NCI-H1417 treated with DMSO at 0.1 percent for 48 hours (cell line): ENCODE results near the gene CHTOP.
"Not testable (repeated sequence)": the region's sequence is repeated elsewhere in the genome, so short reads cannot be mapped to it uniquely, and the experiment has no call there.

Experiments used
- DNase-seq: peaks from one replicate; lab custom pipeline; 2025; lab: John Stamatoyannopoulos, UW

CHTOP gene

GRCh38 chr1:153631047-153632022 lies 2.5 kb upstream of the CHTOP start:
- no peak for DNase-seq

DNA sequence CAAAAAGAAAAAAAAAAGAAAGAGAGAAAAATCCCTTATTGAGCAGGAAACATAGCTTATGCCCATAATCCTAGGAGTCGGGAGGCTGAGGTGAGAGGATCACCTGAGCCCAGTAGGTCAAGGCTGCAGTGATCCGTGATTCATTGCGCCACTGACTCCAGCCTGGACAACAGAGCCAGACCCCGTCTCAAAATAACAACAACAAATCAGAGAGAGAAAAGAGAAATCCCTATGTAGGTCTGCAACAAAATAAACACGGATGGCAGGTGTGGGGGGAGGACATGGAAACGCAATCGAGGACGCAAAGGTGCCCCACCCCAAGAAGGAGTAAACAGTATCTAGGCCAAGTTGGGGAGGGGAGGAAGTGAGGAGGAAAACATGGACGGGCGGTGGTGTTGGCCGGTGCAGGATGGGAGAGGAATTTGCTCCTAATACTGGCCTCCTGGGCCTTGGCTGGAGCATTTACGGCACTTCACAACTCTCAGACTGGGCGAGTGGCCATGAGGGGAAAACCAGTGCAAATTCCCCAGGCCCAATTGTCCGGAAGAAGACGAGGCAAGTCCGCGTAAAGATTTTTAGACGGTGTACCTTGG lies 609 bp upstream of the CHTOP start:
- DNase-seq: no peak

DNA sequence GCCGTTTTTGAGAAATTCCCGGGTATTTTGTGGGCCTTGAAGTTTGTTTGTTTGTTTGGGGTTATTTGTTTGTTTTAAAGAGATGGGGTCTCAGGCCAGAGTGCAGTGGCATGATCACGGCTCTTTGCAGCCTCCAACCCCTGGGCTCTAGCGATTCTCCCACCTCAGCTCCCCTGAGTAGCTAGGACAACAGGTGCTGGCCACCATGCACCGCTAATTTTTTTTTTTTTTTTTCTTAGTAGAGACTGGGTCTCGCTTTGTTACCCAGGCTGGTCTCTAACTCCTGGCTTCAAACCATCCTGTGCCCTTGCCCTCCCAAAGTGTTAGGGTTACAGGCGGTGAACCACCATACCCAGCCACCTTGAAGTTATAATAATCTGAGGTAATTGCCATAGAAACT lies 2.0 kb downstream of the CHTOP start:
- no peak for DNase-seq

DNA sequence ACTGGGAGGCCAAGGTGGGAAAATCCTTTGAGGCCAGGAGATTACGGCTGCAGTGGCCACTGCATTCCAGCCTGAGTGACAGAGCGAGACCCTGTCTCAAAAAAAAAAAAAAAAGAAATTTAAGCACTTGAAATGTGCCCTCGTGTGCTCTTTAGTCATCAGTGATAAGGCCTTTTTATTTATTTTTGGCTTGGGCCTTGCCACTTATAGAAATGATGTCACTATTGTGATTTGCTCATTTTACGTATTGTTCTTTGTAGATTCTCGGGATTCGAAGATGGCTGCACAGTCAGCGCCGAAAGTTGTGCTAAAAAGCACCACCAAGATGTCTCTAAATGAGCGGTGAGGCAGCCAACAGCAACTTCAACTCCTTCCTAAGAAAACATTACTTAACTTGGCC lies 2.4 kb downstream of the CHTOP start:
- DNase-seq: no peak

DNA sequence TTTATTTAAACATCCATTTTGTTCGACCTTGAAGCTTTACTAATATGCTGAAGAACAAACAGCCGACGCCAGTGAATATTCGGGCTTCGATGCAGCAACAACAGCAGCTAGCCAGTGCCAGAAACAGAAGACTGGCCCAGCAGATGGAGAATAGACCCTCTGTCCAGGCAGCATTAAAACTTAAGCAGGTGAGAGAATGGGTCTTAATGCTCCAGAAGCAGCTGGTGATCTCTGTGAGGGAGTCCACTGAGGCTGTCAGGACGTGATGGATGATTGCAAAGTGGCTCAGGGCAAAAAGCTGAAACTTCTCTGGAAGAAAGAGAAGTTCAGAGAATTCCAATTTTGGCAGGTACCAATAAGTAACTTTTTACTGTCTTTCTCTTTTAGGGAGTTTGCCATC lies 4.4 kb downstream of the CHTOP start:
- no peak for DNase-seq

- DNase-seq: no peak
Observed at GRCh38 chr1:153639280-153639679, 5.4 kb downstream of the CHTOP start.

DNA sequence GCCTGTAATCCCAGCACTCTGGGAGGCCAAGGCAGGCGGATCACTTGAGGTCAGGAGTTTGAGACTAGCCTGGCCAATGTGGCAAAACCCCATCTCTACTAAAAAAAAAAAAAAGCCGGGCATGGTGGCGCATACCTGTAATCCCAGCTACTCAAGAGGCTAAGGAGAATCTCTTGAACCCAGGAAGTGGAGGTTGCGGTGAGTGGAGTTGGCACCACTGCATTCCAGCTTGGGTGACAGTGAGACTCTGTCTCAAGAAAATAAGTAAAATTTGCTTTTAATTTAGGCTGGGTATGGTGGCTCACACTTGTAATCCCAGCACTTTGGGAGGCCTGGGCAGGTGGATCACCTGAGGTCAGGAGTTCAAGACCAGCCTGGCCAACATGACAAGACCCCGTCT lies 6.3 kb downstream of the CHTOP start:
- DNase-seq: not testable (repeated sequence)

- DNase-seq: no peak
Observed at GRCh38 chr1:153640861-153641260, 7.0 kb downstream of the CHTOP start.

DNA sequence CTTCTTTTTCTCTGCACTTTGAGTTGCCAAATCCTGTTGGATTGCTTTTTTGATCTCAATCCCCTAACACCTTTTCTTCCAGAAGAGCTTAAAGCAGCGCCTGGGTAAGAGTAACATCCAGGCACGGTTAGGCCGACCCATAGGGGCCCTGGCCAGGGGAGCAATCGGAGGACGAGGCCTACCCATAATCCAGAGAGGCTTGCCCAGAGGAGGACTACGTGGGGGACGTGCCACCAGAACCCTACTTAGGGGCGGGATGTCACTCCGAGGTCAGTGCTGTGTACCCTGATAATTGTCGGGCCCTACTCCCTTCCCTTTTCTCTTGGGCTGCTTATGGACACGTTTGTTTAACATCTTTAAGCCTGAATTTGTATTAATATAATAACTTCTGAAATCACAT lies 8.3 kb downstream of the CHTOP start:
- no peak for DNase-seq

GRCh38 chr1:153643100-153643499 lies 9.2 kb downstream of the CHTOP start:
- DNase-seq: no peak

- DNase-seq: no peak
Observed at GRCh38 chr1:153643816-153644215, 9.9 kb downstream of the CHTOP start.

- DNase-seq: no peak
Observed at GRCh38 chr1:153646672-153647345, 12.9 kb downstream of the CHTOP start.

GRCh38 chr1:153647346-153647714 lies 13.5 kb downstream of the CHTOP start:
- no peak for DNase-seq

DNA sequence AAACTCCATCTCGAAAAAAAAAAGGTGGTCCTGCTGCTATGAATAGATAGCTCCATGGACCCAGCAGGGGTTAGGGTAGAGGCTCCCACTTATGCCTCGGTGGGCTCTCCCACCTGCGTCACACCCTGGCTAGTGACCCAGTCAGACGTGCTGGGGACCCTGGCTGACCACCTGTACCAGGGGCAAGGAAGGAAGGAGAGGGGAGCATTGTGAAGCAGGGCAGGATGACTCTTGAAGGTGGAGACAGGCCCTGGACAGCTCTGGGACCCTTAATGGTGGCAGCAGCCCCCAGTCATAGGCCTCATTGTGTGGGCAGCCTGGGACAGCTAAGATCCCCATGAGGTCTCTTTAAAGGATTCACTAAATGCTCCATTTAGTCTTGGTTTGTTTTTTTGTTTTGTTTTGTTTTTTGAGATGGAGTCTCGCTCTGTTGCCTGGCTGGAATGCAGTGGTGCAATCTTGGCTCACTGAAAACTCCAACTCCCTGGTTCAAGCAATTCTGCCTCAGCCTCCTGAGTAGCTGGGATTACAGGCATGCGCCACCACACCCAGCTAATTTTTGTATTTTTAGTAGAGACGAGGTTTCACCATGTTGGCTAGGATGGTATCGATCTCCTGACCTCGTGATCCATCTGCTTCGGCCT lies 14.3 kb downstream of the CHTOP start:
- no peak for DNase-seq

- no peak for DNase-seq
Observed at GRCh38 chr1:153649137-153649862, 15.4 kb downstream of the CHTOP start.

- no peak for DNase-seq
Observed at GRCh38 chr1:153649863-153650235, 16.0 kb downstream of the CHTOP start.

DNA sequence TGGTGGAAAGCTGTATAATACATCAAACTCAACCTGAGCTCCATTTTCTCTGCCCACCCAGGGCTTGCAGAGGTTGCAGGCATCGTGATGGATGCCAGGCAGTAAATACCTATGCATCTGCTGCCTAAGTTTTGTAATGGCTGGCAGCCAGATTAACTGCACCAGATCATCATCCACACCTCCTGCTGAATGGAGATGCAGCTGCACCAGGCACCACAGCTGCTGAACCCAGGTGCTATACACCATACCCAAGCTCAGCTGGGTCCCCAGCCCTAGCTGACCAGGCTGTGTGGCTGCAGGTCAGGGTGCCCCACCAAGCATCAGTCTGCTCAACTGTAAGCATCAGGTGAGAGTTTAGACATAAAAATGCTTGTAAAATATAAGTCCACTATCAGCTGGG lies 17.9 kb downstream of the CHTOP start:
- no peak for DNase-seq

DNA sequence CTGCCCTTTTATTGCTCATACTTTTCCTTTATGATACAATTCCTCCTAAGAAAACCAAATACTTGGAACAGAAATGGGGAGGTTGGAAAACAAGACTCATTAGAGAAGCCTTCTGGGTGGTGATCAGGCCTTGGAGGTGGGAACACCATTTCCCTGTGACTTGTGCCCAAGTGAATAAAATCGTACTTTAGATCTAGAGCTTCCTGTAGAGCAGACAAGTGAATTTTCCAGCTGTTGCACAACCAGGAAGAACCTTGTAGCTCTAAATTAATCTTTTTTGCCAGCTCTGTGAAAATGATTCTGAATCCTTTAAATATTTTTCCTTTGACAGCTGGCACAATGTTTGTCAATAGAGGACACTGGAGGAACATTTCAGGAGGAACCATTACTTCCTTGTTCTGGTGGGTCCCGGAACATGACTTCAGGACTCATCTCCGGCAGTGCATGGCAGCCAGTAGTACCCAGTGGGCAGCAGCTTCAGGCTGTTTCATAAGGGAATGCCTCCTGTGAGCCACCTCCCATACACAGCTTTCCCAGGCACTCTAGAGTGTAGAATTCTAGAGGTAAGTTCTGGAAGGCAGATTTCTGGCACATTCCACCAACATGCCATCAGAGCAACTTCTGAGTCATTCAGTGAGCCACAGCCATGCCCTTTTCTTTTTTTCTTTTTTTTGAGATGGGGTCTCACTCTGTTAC lies 19.1 kb downstream of the CHTOP start:
- no peak for DNase-seq

- DNase-seq: no peak
Observed at GRCh38 chr1:153655333-153655732, 21.5 kb downstream of the CHTOP start.

DNA sequence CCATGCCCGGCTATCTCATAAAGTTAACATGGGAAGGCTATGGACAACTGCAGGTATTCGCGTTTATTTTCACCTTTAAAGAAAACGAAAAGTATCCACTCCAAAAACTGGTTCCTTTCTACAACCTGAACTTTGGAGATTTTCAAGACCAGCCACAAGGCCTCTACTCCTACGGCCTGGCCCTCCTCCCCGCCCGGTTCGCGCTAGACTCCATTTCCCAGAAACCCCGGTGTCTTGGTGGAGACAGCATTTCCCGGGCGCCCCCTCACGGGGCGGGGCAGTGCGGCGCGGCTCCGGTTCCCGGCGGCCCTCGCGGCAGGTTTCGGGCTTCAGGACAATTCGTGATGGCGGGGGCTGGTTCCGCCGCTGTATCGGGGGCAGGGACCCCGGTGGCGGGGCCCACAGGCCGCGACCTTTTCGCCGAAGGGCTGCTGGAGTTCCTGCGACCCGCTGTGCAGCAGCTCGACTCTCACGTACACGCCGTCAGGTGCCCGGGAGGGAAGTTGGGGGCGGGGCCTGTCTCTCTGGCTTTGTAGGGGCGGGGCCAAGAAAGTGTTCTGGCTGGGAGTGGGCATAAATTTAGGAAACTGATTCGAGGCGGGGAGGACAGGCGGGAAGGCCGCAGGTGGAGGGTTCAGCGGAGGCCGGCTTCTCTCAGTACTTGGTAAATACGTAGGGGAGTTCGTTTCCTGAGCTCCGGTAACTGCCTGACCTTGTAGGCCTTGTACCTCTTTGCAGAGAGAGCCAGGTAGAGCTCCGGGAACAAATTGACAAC lies 24.7 kb downstream of the CHTOP start, which contains the start of gene SNAPIN:
Gene SNAPIN, plus strand, starts transcription at position 304 of the 775 bp plus-strand sequence. Its CDS starts 41 bp downstream, at position 345.
- peak; percentile 30 for DNase-seq
